HUES6 (cell line): ENCODE results near the gene HNRNPR.

Experiments
- H3K27ac ChIP-seq: 2 replicates; pipeline ENCODE4 v1.7.0; 2013; ENCODE audit warnings: low read depth, mild to moderate bottlenecking, low read length, inconsistent platforms
- H3K27me3 ChIP-seq: 2 replicates; pipeline ENCODE4 v1.6.1; 2013; ENCODE audit warnings: low read length; ENCODE audit not compliant: control insufficient read depth, insufficient read depth
- H3K36me3 ChIP-seq: 2 replicates; pipeline ENCODE4 v1.6.1; 2013; ENCODE audit warnings: low read length; ENCODE audit not compliant: control insufficient read depth, insufficient read depth
- H3K4me1 ChIP-seq: 2 replicates; pipeline ENCODE4 v1.6.1; 2013; ENCODE audit warnings: low read length; ENCODE audit not compliant: control insufficient read depth, insufficient read depth
- H3K4me3 ChIP-seq: 2 replicates; pipeline ENCODE4 v1.5.1; 2013; ENCODE audit warnings: low read depth, low read length
- H3K9ac ChIP-seq: one replicate; pipeline ENCODE4 v1.6.1; 2013; ENCODE audit warnings: mild to moderate bottlenecking, low read length
- H3K9me3 ChIP-seq: 2 replicates; pipeline ENCODE4 v1.6.1; 2013; ENCODE audit warnings: low read depth, low read length; ENCODE audit not compliant: control insufficient read depth, insufficient read depth

HNRNPR gene

GRCh38 chr1:23344111-23344986 is at the start of gene HNRNPR:
TSS of gene HNRNPR (minus strand) at chr1:23344284. CDS start at chr1:23341008, 3,276 bp downstream.
- H3K4me3 ChIP-seq, result peak within 1 kb of the TSS; percentile 98
- peak within 1 kb of the TSS; percentile 97 for H3K9ac ChIP-seq
- no peaks in the 10 kb centered on the region for H3K9me3 ChIP-seq
- H3K36me3 ChIP-seq, result peaks cover under 1% of the 10 kb centered on the region; the same call in 1 of the 2 replicates
- peaks cover 33% of the 10 kb centered on the region for H3K27me3 ChIP-seq
- H3K4me1 ChIP-seq, result peaks cover 28% of the 10 kb centered on the region; the same call in 1 of the 2 replicates
- H3K27ac ChIP-seq, result peak within 1 kb of the TSS; percentile 96

- H3K27me3 ChIP-seq, result peaks cover 88% of the 10 kb centered on the region
- H3K4me3 ChIP-seq, result no peak overlapping the region
- H3K4me1 ChIP-seq, result peaks cover 20% of the 10 kb centered on the region
- peaks cover 10% of the 10 kb centered on the region for H3K9me3 ChIP-seq
- H3K36me3 ChIP-seq, result no peaks in the 10 kb centered on the region
- H3K9ac ChIP-seq, result no peak overlapping the region
- H3K27ac ChIP-seq, result no peak overlapping the region
Measured at GRCh38 chr1:23393706-23394105, 49.6 kb upstream of the HNRNPR start.

GRCh38 chr1:23392125-23392855 is 48.2 kb upstream of the HNRNPR start:
- H3K4me1 ChIP-seq, result peaks cover 20% of the 10 kb centered on the region
- peaks cover 10% of the 10 kb centered on the region for H3K9me3 ChIP-seq
- no peaks in the 10 kb centered on the region for H3K36me3 ChIP-seq
- H3K9ac ChIP-seq, result no peak overlapping the region
- H3K27ac ChIP-seq, result no peak overlapping the region
- no peak overlapping the region for H3K4me3 ChIP-seq
- peaks cover 86% of the 10 kb centered on the region for H3K27me3 ChIP-seq

- peaks cover 13% of the 10 kb centered on the region for H3K4me1 ChIP-seq
- peaks cover 10% of the 10 kb centered on the region for H3K9me3 ChIP-seq
- H3K9ac ChIP-seq, result no peak overlapping the region
- H3K27me3 ChIP-seq, result peaks cover 88% of the 10 kb centered on the region
- H3K4me3 ChIP-seq, result no peak overlapping the region
- H3K36me3 ChIP-seq, result no peaks in the 10 kb centered on the region
- no peak overlapping the region for H3K27ac ChIP-seq
Measured at GRCh38 chr1:23389837-23390321, 45.8 kb upstream of the HNRNPR start.

- Histone ChIP-seq H3K27me3 (peaks cover 86% of the 10 kb centered on the region), H3K4me3 (no peak overlapping the region), H3K9me3 (peaks cover 4% of the 10 kb centered on the region), H3K36me3 (no peaks in the 10 kb centered on the region), H3K9ac (no peak overlapping the region), H3K4me1 (no peaks in the 10 kb centered on the region; the same call in 1 of the 2 replicates), H3K27ac (no peak overlapping the region)
Measured at GRCh38 chr1:23387494-23387893, 43.4 kb upstream of the HNRNPR start.

GRCh38 chr1:23385119-23385621 is 41.1 kb upstream of the HNRNPR start:
- Histone ChIP-seq H3K27me3 (peaks cover 90% of the 10 kb centered on the region), H3K27ac (no peak overlapping the region)

GRCh38 chr1:23384312-23385058 is 40.4 kb upstream of the HNRNPR start:
- H3K9me3 ChIP-seq, result no peaks in the 10 kb centered on the region; the same call in 1 of the 2 replicates
- H3K4me3 ChIP-seq, result no peak overlapping the region
- no peaks in the 10 kb centered on the region for H3K36me3 ChIP-seq
- no peaks in the 10 kb centered on the region; the same call in 1 of the 2 replicates for H3K4me1 ChIP-seq
- no peak overlapping the region for H3K27ac ChIP-seq
- no peak overlapping the region for H3K9ac ChIP-seq
- H3K27me3 ChIP-seq, result peaks cover 87% of the 10 kb centered on the region

More at GRCh38 chr1:23385119-23385621, 41.1 kb upstream of the HNRNPR start:
- no peaks in the 10 kb centered on the region; the same call in 1 of the 2 replicates for H3K4me1 ChIP-seq
- no peak overlapping the region for H3K4me3 ChIP-seq
- H3K36me3 ChIP-seq, result no peaks in the 10 kb centered on the region
- no peak overlapping the region for H3K9ac ChIP-seq
- H3K9me3 ChIP-seq, result no peaks in the 10 kb centered on the region; the same call in 1 of the 2 replicates

- no peaks in the 10 kb centered on the region for H3K36me3 ChIP-seq
- no peaks in the 10 kb centered on the region; the same call in 1 of the 2 replicates for H3K9me3 ChIP-seq
- H3K4me3 ChIP-seq, result no peak overlapping the region
- no peaks in the 10 kb centered on the region; the same call in 1 of the 2 replicates for H3K4me1 ChIP-seq
- peaks cover 85% of the 10 kb centered on the region for H3K27me3 ChIP-seq
- no peak overlapping the region for H3K27ac ChIP-seq
- H3K9ac ChIP-seq, result no peak overlapping the region
Measured at GRCh38 chr1:23383577-23384311, 39.7 kb upstream of the HNRNPR start.

- Histone ChIP-seq H3K4me1 (peaks cover 6% of the 10 kb centered on the region; the same call in 1 of the 2 replicates), H3K36me3 (no peaks in the 10 kb centered on the region), H3K27ac (no peak overlapping the region), H3K27me3 (peaks cover 87% of the 10 kb centered on the region), H3K4me3 (no peak overlapping the region), H3K9ac (no peak overlapping the region), H3K9me3 (no peaks in the 10 kb centered on the region; the same call in 1 of the 2 replicates)
Measured at GRCh38 chr1:23381233-23381885, 37.3 kb upstream of the HNRNPR start.
